K562 (cell line): ENCODE results near the gene PCDHA7. TPM values are rescaled to one million over a fixed set of nuclear protein-coding genes. Genes with fewer than 3 reads are reported as not detected.
A peak's percentile ranks its signal among the peaks of the same experiment; 100 is the strongest.
"Not testable (repeated sequence)": the region's sequence is repeated elsewhere in the genome, so short reads cannot be mapped to it uniquely, and the experiment has no call there.

ENCODE experiments used
- ATAC-seq: fragments of 200-7000 bp; cut with Tn5 transposase; 3 replicates; pipeline ENCODE4 v1.9.1; 2020; ENCODE audit warnings: moderate library complexity
- BruUV-seq: library from RNA; stranded (reverse); fragments of 400-500 nt; replicated peaks from 2 replicates; lab custom pipeline; 2021; lab: Mats Ljungman, UMichigan
- CTCF ChIA-PET: fragments of 300-600 bp; formaldehyde crosslinking; extraction: SDS; loops from one replicate; lab custom pipeline; 2021; ENCODE audit warnings: low intra/inter-chr PET ratio; lab: Yijun Ruan, JAX
- POLR2A ChIA-PET: fragments of 300-600, 350-650 bp; sonication (Branson Sonifier 250); formaldehyde crosslinking; extraction: SDS; loops from one replicate; lab custom pipeline; 2021; ENCODE audit warnings: antibody characterized with exemption, inconsistent platforms; lab: Yijun Ruan, JAX
- DNase-seq, 4 experiments: peaks; one replicate each; pipeline versions ENCODE4 v3.0.0 to v3.0.0-alpha.2; 2011 to 2018; ENCODE audit warnings: low spot score in 3 of 4, mixed read lengths in 3 of 4; ENCODE audit errors: extremely low read depth in 1 of 4
- FAIRE-seq: peaks from 2 replicates; lab custom pipeline; 2011; peaks lifted over from hg19 to GRCh38; lab: Jason Lieb, UNC
- H2AFZ ChIP-seq: 2 replicates; pipeline ENCODE4 v1.6.0; 2011; ENCODE audit warnings: low read depth, low read length, control low read depth, inconsistent platforms
- H3K27ac ChIP-seq: fragments of 200-600 bp; 3 replicates; pipeline ENCODE4 v1.8.0; 2011; ENCODE audit warnings: low read depth, mild to moderate bottlenecking, control low read depth, inconsistent platforms, low read length, moderate library complexity, mixed read lengths; ENCODE audit errors: extremely low read depth
- H3K27me3 ChIP-seq, 2 experiments: fragments of 300-600 bp in 1 of 2; 2 replicates in 1 of 2; 3 replicates in 1 of 2; pipeline versions ENCODE4 v1.6.0 to v1.8.0; 2011; ENCODE audit warnings: inconsistent platforms in 2 of 2, low read length in 2 of 2, mild to moderate bottlenecking in 1 of 2, mixed read lengths in 1 of 2, moderate library complexity in 1 of 2; ENCODE audit not compliant: control insufficient read depth in 2 of 2, insufficient read depth in 2 of 2
- H3K36me3 ChIP-seq: fragments of 300-600 bp; 3 replicates; pipeline ENCODE4 v1.8.0; 2011; ENCODE audit warnings: mild to moderate bottlenecking, low read length, inconsistent platforms; ENCODE audit not compliant: control insufficient read depth, insufficient read depth
- H3K4me1 ChIP-seq, 2 experiments: fragments of 200-600 bp in 1 of 2; replicated peaks in 1 of 2; 2 replicates in 1 of 2; 3 replicates in 1 of 2; pipeline versions ENCODE4 v1.5.1 to v1.8.0; 2011; ENCODE audit warnings: inconsistent platforms in 2 of 2, low read length in 2 of 2, mild to moderate bottlenecking in 1 of 2, mixed read lengths in 1 of 2, moderate library complexity in 1 of 2; ENCODE audit not compliant: control insufficient read depth in 2 of 2, insufficient read depth in 2 of 2
- H3K4me2 ChIP-seq: 2 replicates; pipeline ENCODE4 v1.6.1; 2011; ENCODE audit warnings: low read length, control low read depth, inconsistent platforms, mixed read lengths; ENCODE audit not compliant: insufficient read depth
- H3K4me3 ChIP-seq: fragments of 200-600 bp; sonication (generic), shearing (Covaris generic); 2 replicates; pipeline ENCODE4 v1.5.1; 2016; ENCODE audit warnings: control low read depth, inconsistent platforms
- H3K79me2 ChIP-seq: fragments of 200-600 bp; 3 replicates; pipeline ENCODE4 v1.8.0; 2011; ENCODE audit warnings: low read length, inconsistent platforms; ENCODE audit not compliant: control insufficient read depth, insufficient read depth
- H3K9ac ChIP-seq, 2 experiments: 2 replicates each; pipeline versions ENCODE4 v1.6.0 to v1.6.1; 2011; ENCODE audit warnings: low read depth in 2 of 2, low read length in 2 of 2, control low read depth in 1 of 2, inconsistent platforms in 1 of 2, mild to moderate bottlenecking in 1 of 2, mixed read lengths in 1 of 2; ENCODE audit not compliant: insufficient read depth in 1 of 2
- H3K9me1 ChIP-seq: one replicate; pipeline ENCODE4 v1.6.0; 2011; ENCODE audit warnings: inconsistent platforms, mild to moderate bottlenecking, low read length, moderate library complexity; ENCODE audit not compliant: control insufficient read depth, insufficient read depth
- H3K9me3 ChIP-seq: replicated peaks from 2 replicates; pipeline ENCODE4 v1.5.1; 2011; ENCODE audit warnings: low read depth, low read length, inconsistent platforms; ENCODE audit not compliant: control insufficient read depth, insufficient read depth
- H4K20me1 ChIP-seq: replicated peaks from 2 replicates; pipeline ENCODE4 v1.6.1; 2011; ENCODE audit warnings: low read length, inconsistent platforms, mixed read lengths; ENCODE audit not compliant: control insufficient read depth, insufficient read depth
- CTCF ChIP-seq, 3 experiments: IDR thresholded peaks in 2 of 3; conservative IDR thresholded peaks in 1 of 3; 2 replicates each; pipeline ENCODE4 v1.5.1; 2011 to 2012; ENCODE audit warnings: low read length in 3 of 3, mild to moderate bottlenecking in 3 of 3, control low read depth in 2 of 3, improper control_type of control experiment in 1 of 3, inconsistent platforms in 1 of 3, low read depth in 1 of 3, mixed read lengths in 1 of 3, moderate library complexity in 1 of 3; ENCODE audit not compliant: insufficient read depth in 2 of 3
- MYBL2 ChIP-seq, 2 experiments: fragments of 450-650 bp in 1 of 2; sonication (generic) in 1 of 2; formaldehyde crosslinking in 1 of 2; IDR thresholded peaks; 2 replicates each; pipeline versions ENCODE4 v1.6.1 to v1.8.1; 2017 to 2022; ENCODE audit warnings: borderline replicate concordance in 1 of 2, inconsistent platforms in 1 of 2, low read depth in 1 of 2, mild to moderate bottlenecking in 1 of 2, missing genetic modification reagents in 1 of 2, moderate library complexity in 1 of 2
- NCOA2 ChIP-seq, 2 experiments: fragments of 450-650 bp; IDR thresholded peaks; 2 replicates each; pipeline ENCODE4 v1.6.1; 2018; ENCODE audit warnings: mild to moderate bottlenecking in 2 of 2, moderate library complexity in 1 of 2; ENCODE audit not compliant: partially characterized antibody in 2 of 2
- RAD21 ChIP-seq, 2 experiments: fragments of 250-450 bp in 1 of 2; fragments of 450-650 bp in 1 of 2; sonication (Bioruptor Pico) in 1 of 2; formaldehyde crosslinking in 1 of 2; IDR thresholded peaks in 1 of 2; conservative IDR thresholded peaks in 1 of 2; 2 replicates each; pipeline versions ENCODE4 v1.4.0 to v1.8.0; 2020 to 2022; ENCODE audit warnings: mild to moderate bottlenecking in 2 of 2, moderate library complexity in 1 of 2
- SLC30A9 ChIP-seq: fragments of 250-450 bp; sonication (Bioruptor Pico); IDR thresholded peaks from 2 replicates; pipeline ENCODE4 v1.8.0; 2022; ENCODE audit warnings: mild to moderate bottlenecking, moderate library complexity
- WGBS: fragments of 100-300 bp; shearing (Covaris generic); methylation state at CpG from one replicate; pipeline ENCODE4 v1.1.6; 2016; ENCODE audit warnings: low coverage, mixed read lengths; ENCODE audit not compliant: insufficient coverage; ENCODE audit errors: missing lambda C conversion rate; 5-methylcytosine and 5-hydroxymethylcytosine counted together
- in situ Hi-C: fragments of 300-500 bp; cut with MboI; formaldehyde crosslinking; loops from 4 replicates; pipeline ENCODE4 v1.15.0; 2018; ENCODE audit warnings: inconsistent platforms, mixed read lengths
- intact Hi-C: fragments of 100-400 bp; cut with micrococcal nuclease; formaldehyde crosslinking; loops from 2 replicates; pipeline ENCODE4 v1.14.2; 2022
- polyA plus RNA-seq, 8 experiments: library from polyadenylated mRNA; depleted of rRNA in 4 of 8; stranded (reverse) in 5 of 8; unstranded in 3 of 8; fragments of >200 nt; fragmentation: Nextera tagmentation in 2 of 8; fragmentation: Illumina TruSeq in 1 of 8; extraction: Ambion mirVana in 2 of 8; extraction: Trizol in 1 of 8; gene quantifications; 2 replicates each; pipeline versions ENCODE4 v1.2.1 to v1.2.3, GENCODE V29; 2011 to 2014; ENCODE audit warnings: inconsistent platforms in 1 of 8, missing spikeins in 1 of 8
- total RNA-seq, 7 experiments: library from RNA; depleted of rRNA in 6 of 7; stranded (reverse); fragments of >200 nt in 6 of 7; fragmentation: Illumina TruSeq in 2 of 7; extraction: Trizol in 2 of 7; gene quantifications; 2 replicates each; pipeline versions ENCODE4 v1.2.1 to v1.2.3, GENCODE V29; 2011 to 2021; ENCODE audit warnings: low replicate concordance in 1 of 7
- TF ChIP-seq, protein P1 (sequence below): sonication (generic); formaldehyde crosslinking; IDR thresholded peaks from 2 replicates; pipeline ENCODE4 v1.9.0; 2022; ENCODE audit warnings: mild to moderate bottlenecking, missing genetic modification reagents

Gene PCDHA7
- total and polyA plus RNA-seq, 9 of the 15 experiments (the other 6 are each of a cell fraction or from before 2014, with no cell fraction given) = not detected

DNA sequence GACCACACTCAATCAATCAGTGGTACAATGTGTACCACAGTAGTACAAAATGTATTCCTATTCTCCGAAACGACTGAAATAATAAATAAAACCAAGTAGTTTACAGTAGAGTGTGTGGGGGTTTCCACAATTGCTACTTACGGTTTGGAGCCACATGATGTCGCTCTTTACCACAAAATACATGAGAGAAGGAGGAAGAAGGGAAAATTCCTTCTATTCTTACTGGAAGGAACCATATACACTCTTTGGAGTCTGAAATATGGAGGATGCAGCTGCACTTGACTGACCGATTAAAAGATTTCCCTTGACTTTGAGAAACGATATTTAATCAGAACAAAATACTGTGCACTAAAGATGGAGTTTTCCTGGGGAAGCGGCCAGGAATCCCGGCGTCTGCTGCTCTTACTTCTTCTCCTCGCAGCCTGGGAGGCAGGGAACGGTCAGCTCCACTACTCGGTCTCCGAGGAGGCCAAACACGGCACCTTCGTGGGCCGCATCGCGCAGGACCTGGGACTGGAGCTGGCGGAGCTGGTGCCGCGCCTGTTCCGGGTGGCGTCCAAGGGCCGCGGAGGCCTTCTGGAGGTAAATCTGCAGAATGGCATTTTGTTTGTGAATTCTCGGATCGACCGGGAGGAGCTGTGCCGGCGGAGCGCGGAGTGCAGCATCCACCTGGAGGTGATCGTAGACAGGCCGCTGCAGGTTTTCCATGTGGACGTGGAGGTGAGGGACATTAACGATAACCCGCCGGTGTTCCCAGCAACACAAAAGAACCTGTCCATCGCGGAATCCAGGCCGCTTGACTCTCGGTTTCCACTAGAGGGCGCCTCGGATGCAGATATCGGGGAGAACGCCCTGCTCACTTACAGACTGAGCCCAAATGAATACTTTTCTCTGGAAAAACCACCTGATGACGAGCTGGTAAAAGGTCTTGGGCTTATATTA, 27.0 kb upstream of the PCDHA7 start, which contains the start of gene PCDHA4:
PCDHA4 (plus strand) TSS at position 235 of the 942 bp plus-strand sequence.
- CTCF ChIA-PET = no interaction called here
- BruUV-seq = no TSS peak
- Histone ChIP-seq H3K79me2 (no peaks in the 10 kb centered on the region), H3K27me3 (no peaks in the 10 kb centered on the region), H3K36me3 (no peaks in the 10 kb centered on the region), H3K4me2 (no peak within 1 kb of the TSS), H3K9me3 (no peaks in the 10 kb centered on the region; the same call in 1 of the 2 replicates), H2AFZ (no peak within 1 kb of the TSS), H4K20me1 (no peaks in the 10 kb centered on the region), H3K4me3 (no peak within 1 kb of the TSS), H3K4me1 (peaks cover 0 to 11% of the 10 kb centered on the region in 2 experiments; a peak in 2 of 5 replicates), H3K9me1 (no peaks in the 10 kb centered on the region), H3K27ac (no peak within 1 kb of the TSS), H3K9ac (no peak within 1 kb of the TSS)
- in situ Hi-C loops (no loop called here), intact Hi-C loops (no loop called here)
- no peak for TF ChIP-seq SLC30A9 (CRISPR knock-in tag)
- peak; percentile 38 to 58 (median 56) for TF ChIP-seq CTCF (IDR thresholded peaks at IDR 0.05 in 2 of 3, conservative IDR thresholded peaks at IDR 0.05 in 1 of 3; ENCODE audit: insufficient read depth in 2 of 3, low read depth in 1 of 3, low read length in 3 of 3)
- peak in 1 of 2 experiments; percentile 22; a peak in 1 of 4 replicates for TF ChIP-seq RAD21 (CRISPR knock-in tag; conservative IDR thresholded peaks at IDR 0.05 in 1 of 2, IDR thresholded peaks at IDR 0.05 in 1 of 2)
- TF ChIP-seq NCOA2 (IDR thresholded peaks at IDR 0.05; ENCODE audit: partially characterized antibody in 2 of 2) = no peak
- no peak for TF ChIP-seq MYBL2 (IDR thresholded peaks at IDR 0.05; ENCODE audit: low read depth)
- TF ChIP-seq MYBL2 (CRISPR knock-in tag; IDR thresholded peaks at IDR 0.05; ENCODE audit: borderline replicate concordance) = no peak
- TF ChIP-seq, protein P1, sequence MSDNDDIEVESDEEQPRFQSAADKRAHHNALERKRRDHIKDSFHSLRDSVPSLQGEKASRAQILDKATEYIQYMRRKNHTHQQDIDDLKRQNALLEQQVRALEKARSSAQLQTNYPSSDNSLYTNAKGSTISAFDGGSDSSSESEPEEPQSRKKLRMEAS (CRISPR knock-in tag) = no peak
- FAIRE-seq (no peak), ATAC-seq (peak; percentile 86), DNase-seq (peak in 3 of 4 experiments; percentile 13 to 47 (median 17))
- POLR2A ChIA-PET = no interaction called here
- 9% methylated on average over 40 of the region's 47 CpGs for WGBS

DNA sequence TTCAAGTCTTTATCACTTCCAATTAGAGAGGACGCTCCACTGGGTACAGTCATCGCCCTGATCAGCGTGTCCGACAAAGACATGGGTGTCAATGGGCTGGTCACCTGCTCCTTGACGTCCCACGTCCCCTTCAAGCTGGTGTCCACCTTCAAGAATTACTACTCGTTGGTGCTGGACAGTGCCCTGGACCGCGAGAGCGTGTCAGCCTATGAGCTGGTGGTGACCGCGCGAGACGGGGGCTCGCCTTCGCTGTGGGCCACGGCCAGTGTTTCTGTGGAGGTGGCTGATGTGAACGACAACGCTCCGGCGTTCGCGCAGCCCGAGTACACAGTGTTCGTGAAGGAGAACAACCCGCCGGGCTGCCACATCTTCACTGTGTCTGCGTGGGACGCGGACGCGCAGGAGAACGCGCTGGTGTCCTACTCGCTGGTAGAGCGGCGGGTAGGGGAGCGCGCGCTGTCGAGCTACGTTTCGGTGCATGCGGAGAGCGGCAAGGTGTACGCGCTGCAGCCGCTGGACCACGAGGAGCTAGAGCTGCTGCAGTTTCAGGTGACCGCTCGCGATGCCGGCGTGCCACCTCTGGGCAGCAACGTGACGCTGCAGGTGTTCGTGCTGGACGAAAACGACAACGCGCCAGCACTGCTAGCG, 25.7 kb upstream of the PCDHA7 start:
- H4K20me1 ChIP-seq, FAIRE-seq, ATAC-seq, H3K36me3 ChIP-seq, intact Hi-C loops, H3K4me2 ChIP-seq, H3K4me3 ChIP-seq, BruUV-seq, H3K9me1 ChIP-seq, H2AFZ ChIP-seq, DNase-seq, H3K9me3 ChIP-seq, H3K27ac ChIP-seq, H3K9ac ChIP-seq, H3K27me3 ChIP-seq, H3K4me1 ChIP-seq, CTCF ChIA-PET, POLR2A ChIA-PET, in situ Hi-C loops, H3K79me2 ChIP-seq: not testable (repeated sequence)
- 47% methylated on average over 50 of the region's 62 CpGs for WGBS
